Left ventricle myocardium inferior (tissue), 1 donor: ENCODE data around the gene ZBBX. TPM values are rescaled to one million over a fixed set of nuclear protein-coding genes. Genes with fewer than 3 reads are reported as not detected.

ENCODE experiments used
- DNase-seq: peaks from one replicate; pipeline ENCODE4 v3.0.0-alpha.2; 2020
- H3K27ac ChIP-seq: fragments of 200-600 bp; replicated peaks from 2 replicates; pipeline ENCODE4 v1.8.0; 2021
- H3K27me3 ChIP-seq: fragments of 200-600 bp; 2 replicates; pipeline ENCODE4 v1.8.0; 2021; ENCODE audit warnings: low read depth
- H3K36me3 ChIP-seq: fragments of 200-600 bp; 2 replicates; pipeline ENCODE4 v1.8.0; 2021
- H3K4me1 ChIP-seq: fragments of 200-600 bp; 2 replicates; pipeline ENCODE4 v1.8.0; 2021
- H3K4me3 ChIP-seq: fragments of 200-600 bp; 2 replicates; pipeline ENCODE4 v1.8.0; 2021; ENCODE audit warnings: mild to moderate bottlenecking, moderate library complexity
- H3K9me3 ChIP-seq: fragments of 200-600 bp; replicated peaks from 2 replicates; pipeline ENCODE4 v1.8.0; 2021
- CTCF ChIP-seq: fragments of 200-600 bp; IDR thresholded peaks from 2 replicates; pipeline ENCODE4 v1.8.0; 2021; ENCODE audit warnings: antibody characterized with exemption, mild to moderate bottlenecking, borderline replicate concordance
- intact Hi-C: fragments of 100-400 bp; cut with micrococcal nuclease; formaldehyde crosslinking; loops from one replicate; pipeline ENCODE4 v1.11.0; 2022
- total RNA-seq: library from RNA; stranded (reverse); fragmentation: NEBNext Ultra II Directional; extraction: Animal tissue kit (Norgen Biotek cat#: 25700); gene quantifications from one replicate; pipeline ENCODE4 v1.2.1, GENCODE V29; 2021
- donor health status: DM: no; HTN: yes; CAD: no; lungs with severe emphysema.

Gene ZBBX
- total RNA-seq, 1 donor from 2014 or later, result not detected

- DNase-seq, result no peak
- no peak for TF ChIP-seq CTCF
- H3K27ac ChIP-seq, result no peak overlapping the region
- H3K36me3 ChIP-seq, result no peaks in the 10 kb centered on the region
- H3K9me3 ChIP-seq, result no peaks in the 10 kb centered on the region
- H3K27me3 ChIP-seq, result no peaks in the 10 kb centered on the region
- intact Hi-C loops, result no loop called here
- no peaks in the 10 kb centered on the region for H3K4me1 ChIP-seq
- no peak overlapping the region for H3K4me3 ChIP-seq
Observed at GRCh38 chr3:167288737-167289136, 91.4 kb downstream of the ZBBX start.

- H3K27ac ChIP-seq, result no peak overlapping the region
- intact Hi-C loops, result no loop called here
- DNase-seq, result no peak
- H3K36me3 ChIP-seq, result no peaks in the 10 kb centered on the region
- no peak overlapping the region for H3K4me3 ChIP-seq
- no peaks in the 10 kb centered on the region for H3K9me3 ChIP-seq
- H3K4me1 ChIP-seq, result no peaks in the 10 kb centered on the region
- TF ChIP-seq CTCF, result no peak
- H3K27me3 ChIP-seq, result no peaks in the 10 kb centered on the region
Observed at GRCh38 chr3:167287308-167287707, 92.8 kb downstream of the ZBBX start.

GRCh38 chr3:167274141-167274874 is 105.8 kb downstream of the ZBBX start:
- DNase-seq, result no peak
- Histone ChIP-seq H3K27me3 (no peaks in the 10 kb centered on the region), H3K4me1 (no peaks in the 10 kb centered on the region), H3K36me3 (no peaks in the 10 kb centered on the region), H3K9me3 (no peaks in the 10 kb centered on the region), H3K27ac (no peak overlapping the region), H3K4me3 (no peak overlapping the region)
- intact Hi-C loops, result no loop called here
- no peak for TF ChIP-seq CTCF

- intact Hi-C loops, result no loop called here
- H3K4me1 ChIP-seq, result no peaks in the 10 kb centered on the region
- TF ChIP-seq CTCF, result no peak
- DNase-seq, result no peak
- H3K4me3 ChIP-seq, result no peak overlapping the region
- no peaks in the 10 kb centered on the region for H3K36me3 ChIP-seq
- no peaks in the 10 kb centered on the region for H3K9me3 ChIP-seq
- no peak overlapping the region for H3K27ac ChIP-seq
- no peaks in the 10 kb centered on the region for H3K27me3 ChIP-seq
Observed at GRCh38 chr3:167253037-167253436, 127.1 kb downstream of the ZBBX start.

GRCh38 chr3:167251678-167252077 is 128.4 kb downstream of the ZBBX start:
- intact Hi-C loops, result no loop called here
- Histone ChIP-seq H3K9me3 (no peaks in the 10 kb centered on the region), H3K4me3 (no peak overlapping the region), H3K4me1 (no peaks in the 10 kb centered on the region), H3K27me3 (no peaks in the 10 kb centered on the region), H3K27ac (no peak overlapping the region), H3K36me3 (no peaks in the 10 kb centered on the region)
- no peak for DNase-seq
- no peak for TF ChIP-seq CTCF
